Activated B cell treated with CpG ODN at 0.5 μM for 24 hours (primary cell): ENCODE measurements around the gene PABPN1. TPM values are rescaled to one million over a fixed set of nuclear protein-coding genes. Genes with fewer than 3 reads are reported as not detected.

Experiments
- ATAC-seq: fragments of 200-7000 bp; cut with Tn5 transposase; one replicate; pipeline ENCODE4 v1.10.0; 2021; ENCODE audit warnings: low read depth, mild to moderate bottlenecking, moderate library complexity
- CTCF ChIA-PET: fragments of 350-600 bp; sonication (Branson Sonifier 250); formaldehyde crosslinking; loops from one replicate; lab custom pipeline; 2021; ENCODE audit warnings: antibody characterized with exemption; lab: Charles Lee
- POLR2A ChIA-PET: fragments of 350-600 bp; sonication (Branson Sonifier 250); formaldehyde crosslinking; loops from one replicate; lab custom pipeline; 2021; ENCODE audit warnings: antibody characterized with exemption; lab: Charles Lee
- DNase-seq: peaks from one replicate; pipeline ENCODE4 v3.0.0; 2022
- H3K27ac Mint-ChIP-seq: one replicate; pipeline ENCODE4 v1.8.0; 2020; ENCODE audit warnings: mixed read lengths
- H3K27me3 Mint-ChIP-seq: one replicate; pipeline ENCODE4 v1.8.0; 2021; ENCODE audit warnings: mixed read lengths
- H3K36me3 Mint-ChIP-seq: one replicate; pipeline ENCODE4 v1.8.0; 2021; ENCODE audit warnings: low read depth, mixed read lengths
- H3K4me1 Mint-ChIP-seq: one replicate; pipeline ENCODE4 v1.8.0; 2021; ENCODE audit warnings: mixed read lengths
- H3K4me3 Mint-ChIP-seq: one replicate; pipeline ENCODE4 v1.8.0; 2020; ENCODE audit warnings: mild to moderate bottlenecking, mixed read lengths
- H3K9me3 Mint-ChIP-seq: one replicate; pipeline ENCODE4 v1.8.0; 2020; ENCODE audit warnings: mixed read lengths
- CTCF ChIP-seq: fragments of 200-600 bp; IDR thresholded peaks from one replicate; pipeline ENCODE4 v1.8.0; 2022; ENCODE audit warnings: antibody characterized with exemption, mild to moderate bottlenecking
- intact Hi-C: fragments of 100-400 bp; cut with micrococcal nuclease; formaldehyde crosslinking; loops from one replicate; pipeline ENCODE4 v1.15.1; 2024
- total RNA-seq: library from RNA; stranded (reverse); gene quantifications from 2 replicates; pipeline ENCODE4 v1.2.3, GENCODE V29; 2022

The PABPN1 gene
- total RNA-seq, 1 donor from 2014 or later: 264 TPM

- POLR2A ChIA-PET: interaction anchor here (0.6 to 10.0 kb wide), 12 partner anchors 14 to 1809 kb away, joined by 3 to 339 read pairs (median 10); partner anchors contain the start of genes ACIN1, AP1G2, BCL2L2 and C14orf119
- CTCF ChIA-PET: interaction anchor here (0.6 to 4.3 kb wide), 7 partner anchors 18 to 251 kb away, joined by 3 to 38 read pairs (median 5); partner anchors contain the start of genes ACIN1 and PPP1R3E
- peaks cover 26% of the 10 kb centered on the region for H3K4me1 Mint-ChIP-seq
- DNase-seq (no peak), ATAC-seq (no peak)
- no peak for TF ChIP-seq CTCF
- no peaks in the 10 kb centered on the region for H3K27me3 Mint-ChIP-seq
- intact Hi-C loops: loop anchor here (2.0 to 10.0 kb wide), 2 partner anchors 635 to 827 kb away; partner anchors contain the start of genes DHRS4, PSME2 and RNF31
- H3K9me3 Mint-ChIP-seq: no peaks in the 10 kb centered on the region
- peak overlapping the region; percentile 98 for H3K27ac Mint-ChIP-seq
- peak overlapping the region; percentile 86 for H3K4me3 Mint-ChIP-seq
- H3K36me3 Mint-ChIP-seq: peaks cover 36% of the 10 kb centered on the region
These were observed 1.3 kb upstream of the PABPN1 start for GRCh38 chr14:23319746-23320583.

GRCh38 chr14:23321572-23322547 lies 603 bp downstream of the PABPN1 start:
- ChIA-PET POLR2A (interaction anchor here (0.5 to 10.0 kb wide), 36 partner anchors 9 to 1811 kb away, joined by 3 to 339 read pairs (median 4); partner anchors contain the start of genes ACIN1, AP1G2, BCL2L2 and C14orf119), CTCF (interaction anchor here (0.6 to 4.3 kb wide), 11 partner anchors 9 to 264 kb away, joined by 3 to 38 read pairs (median 4); partner anchors contain the start of genes BCL2L2, CDH24 and PPP1R3E)
- Mint-ChIP-seq H3K27me3 (no peaks in the 10 kb centered on the region), H3K27ac (peak overlapping the region; percentile 82), H3K36me3 (peaks cover 48% of the 10 kb centered on the region), H3K9me3 (no peaks in the 10 kb centered on the region), H3K4me3 (peak overlapping the region; percentile 90), H3K4me1 (peaks cover 26% of the 10 kb centered on the region)
- TF ChIP-seq CTCF: no peak
- intact Hi-C loops: loop anchor here (1.0 to 10.0 kb wide), 11 partner anchors 16 to 825 kb away; partner anchors contain the start of genes ACIN1, BCL2L2, C14orf119 and DHRS4
- DNase-seq (no peak), ATAC-seq (no peak)

- no peak for TF ChIP-seq CTCF
- intact Hi-C loops: loop anchor here (1.0 to 10.0 kb wide), 2 partner anchors 28 to 632 kb away; partner anchors contain the start of gene DHRS4
These were observed 1.6 kb downstream of the PABPN1 start for GRCh38 chr14:23322568-23323517.

More at GRCh38 chr14:23322568-23323517, 1.6 kb downstream of the PABPN1 start:
- POLR2A ChIA-PET: interaction anchor here (1.3 to 10.0 kb wide), 10 partner anchors 10 to 873 kb away, joined by 3 to 339 read pairs (median 8); partner anchors contain the start of genes ACIN1, BCL2L2, C14orf119 and HOMEZ
- H3K27me3 Mint-ChIP-seq: no peaks in the 10 kb centered on the region
- ATAC-seq: no peak
- H3K27ac Mint-ChIP-seq: peak overlapping the region; percentile 82
- no peaks in the 10 kb centered on the region for H3K9me3 Mint-ChIP-seq
- peaks cover 26% of the 10 kb centered on the region for H3K4me1 Mint-ChIP-seq
- no peak for DNase-seq
- H3K36me3 Mint-ChIP-seq: peaks cover 48% of the 10 kb centered on the region
- CTCF ChIA-PET: interaction anchor here (1.1 to 4.3 kb wide), 6 partner anchors 8 to 202 kb away, joined by 3 to 38 read pairs (median 4); partner anchors contain the start of gene PPP1R3E
- H3K4me3 Mint-ChIP-seq: peak overlapping the region; percentile 90
